HG03064 (cell line): ENCODE data around the gene LYPD1.

Experiments
- ATAC-seq: cut with Tn5 transposase; IDR thresholded peaks from one replicate; pipeline ENCODE4 v1.9.1; 2021; ENCODE audit warnings: low read depth; ENCODE audit not compliant: unreplicated experiment

The LYPD1 gene

GRCh38 chr2:132599556-132599955 is 70.4 kb downstream of the LYPD1 start:
- ATAC-seq: no peak

- no peak for ATAC-seq
Observed at GRCh38 chr2:132598536-132598935, 71.5 kb downstream of the LYPD1 start.

GRCh38 chr2:132597831-132598230 is 72.2 kb downstream of the LYPD1 start:
- ATAC-seq: no peak

GRCh38 chr2:132597166-132597565 is 72.8 kb downstream of the LYPD1 start:
- no peak for ATAC-seq

DNA sequence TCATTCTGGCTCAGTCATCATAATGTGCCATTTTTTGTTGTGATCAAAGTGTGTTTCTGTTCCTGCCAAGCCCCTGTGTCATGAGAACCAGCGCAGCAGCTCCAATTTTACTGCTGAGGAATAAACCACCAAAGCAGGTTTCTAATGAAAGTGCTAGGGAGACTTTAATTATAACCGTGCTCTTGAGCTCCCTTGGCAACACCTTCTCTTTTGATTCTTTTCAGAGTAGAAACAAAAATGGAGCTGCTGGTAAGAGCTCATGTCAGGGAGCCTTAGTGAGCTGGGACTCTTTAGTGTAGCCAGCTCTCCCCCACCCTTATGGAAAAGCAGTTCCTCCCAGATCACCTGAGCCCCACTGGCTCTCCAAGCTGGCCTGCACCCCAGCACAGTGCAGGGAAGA is 74.3 kb downstream of the LYPD1 start:
- no peak for ATAC-seq

GRCh38 chr2:132595186-132595585 is 74.8 kb downstream of the LYPD1 start:
- no peak for ATAC-seq
